ENCODE data around the gene C5AR2.

GRCh38 chr19:47377801-47378200 is 45.8 kb downstream of the C5AR2 start:
- TF ChIP-seq CTCF (optimal IDR thresholded peaks at IDR 0.05 in 1 of 3, IDR thresholded peaks at IDR 0.05 in 1 of 3, conservative IDR thresholded peaks at IDR 0.05 in 1 of 3; ENCODE audit: extremely low read depth in 1 of 3, insufficient read depth in 2 of 3, low read length in 3 of 3), result no peak
- TF ChIP-seq EZH2 (IDR thresholded peaks at IDR 0.05; ENCODE audit: low read length), result no peak

Measured in keratinocyte (primary cell).